GM10847 (cell line): ENCODE results near the gene SLC12A5.

ENCODE experiments used
- POLR2A ChIP-seq: IDR thresholded peaks from 2 replicates; pipeline ENCODE4 v1.6.1; 2011; ENCODE audit not compliant: insufficient read length; ENCODE audit errors: extremely low read depth

SLC12A5 gene

DNA sequence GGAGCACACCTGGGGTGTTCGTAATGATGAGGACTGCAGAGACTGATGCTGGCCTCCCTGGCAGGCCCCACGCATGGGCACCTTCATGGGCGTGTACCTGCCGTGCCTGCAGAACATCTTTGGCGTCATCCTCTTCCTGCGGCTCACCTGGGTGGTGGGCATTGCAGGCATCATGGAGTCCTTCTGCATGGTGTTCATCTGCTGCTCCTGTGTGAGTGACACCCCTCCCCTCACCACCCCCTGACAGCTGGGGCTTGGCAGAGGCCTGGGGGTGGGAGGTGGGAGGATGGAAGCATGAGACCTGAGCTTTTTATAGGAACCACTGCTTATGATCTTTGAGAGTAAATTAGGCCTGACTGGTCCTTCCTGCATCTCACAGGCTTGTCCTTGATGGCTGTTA lies 6.7 kb downstream of the SLC12A5 start:
- TF ChIP-seq POLR2A, result no peak

DNA sequence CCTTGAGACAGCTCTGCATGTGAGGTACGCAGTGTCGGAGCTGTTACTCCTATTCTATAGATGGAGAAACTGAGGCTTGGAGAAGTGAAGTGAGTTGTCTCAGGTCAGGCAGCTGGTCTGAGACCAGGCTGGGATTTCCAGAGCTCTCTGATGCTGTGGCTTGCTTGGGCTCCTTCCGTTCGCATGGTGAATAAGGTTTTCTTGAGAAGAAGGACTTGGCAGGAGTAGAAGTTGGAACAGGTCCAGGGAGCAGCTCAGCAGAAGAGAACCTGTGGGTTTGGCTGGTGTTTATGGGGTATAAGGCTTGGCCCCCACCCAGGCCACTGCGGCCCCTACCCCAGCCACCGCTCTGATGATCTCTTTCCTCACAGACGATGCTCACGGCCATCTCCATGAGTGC lies 7.4 kb downstream of the SLC12A5 start:
- no peak for TF ChIP-seq POLR2A

DNA sequence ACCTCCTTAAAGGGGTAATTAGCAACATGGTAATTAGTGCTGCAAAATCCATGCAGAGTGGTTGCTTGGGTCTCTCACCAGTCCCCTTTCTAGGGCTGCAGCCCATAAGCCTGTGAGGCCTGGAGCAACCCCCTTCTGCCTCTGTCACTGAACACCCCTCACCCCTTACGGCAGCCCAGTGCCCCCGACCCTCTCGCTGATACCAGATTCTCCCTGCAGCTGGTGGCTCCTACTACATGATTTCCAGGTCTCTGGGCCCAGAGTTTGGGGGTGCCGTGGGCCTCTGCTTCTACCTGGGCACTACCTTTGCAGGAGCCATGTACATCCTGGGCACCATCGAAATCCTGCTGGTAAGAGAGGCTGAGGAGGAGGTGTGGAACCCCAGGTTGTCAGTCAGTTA lies 8.0 kb downstream of the SLC12A5 start:
- no peak for TF ChIP-seq POLR2A

DNA sequence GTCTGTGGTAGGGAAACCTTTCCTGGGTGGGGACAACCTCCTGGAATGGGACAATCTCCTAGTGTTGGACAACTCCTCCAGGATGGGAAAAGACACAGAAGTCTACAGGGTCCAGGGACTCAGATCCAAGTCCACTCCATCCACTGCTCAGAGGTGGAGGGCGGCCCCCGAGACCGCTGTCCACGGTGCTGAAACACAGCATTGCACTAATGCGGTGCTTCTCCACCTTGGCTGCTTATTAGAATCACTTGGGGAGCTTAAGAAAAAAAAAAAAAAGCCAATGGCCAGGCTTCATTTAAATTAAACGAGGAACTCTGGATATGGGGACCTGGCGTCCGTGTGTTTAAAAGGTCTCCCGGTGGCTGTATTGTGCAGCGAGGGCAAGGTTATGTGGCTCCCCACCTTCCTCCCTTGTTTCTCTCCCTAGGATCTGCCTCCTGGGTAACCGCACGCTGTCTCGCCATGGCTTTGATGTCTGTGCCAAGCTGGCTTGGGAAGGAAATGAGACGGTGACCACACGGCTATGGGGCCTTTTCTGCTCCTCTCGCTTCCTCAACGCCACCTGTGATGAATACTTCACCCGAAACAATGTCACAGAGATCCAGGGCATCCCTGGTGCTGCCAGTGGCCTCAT lies 12.0 kb downstream of the SLC12A5 start:
- no peak for TF ChIP-seq POLR2A

DNA sequence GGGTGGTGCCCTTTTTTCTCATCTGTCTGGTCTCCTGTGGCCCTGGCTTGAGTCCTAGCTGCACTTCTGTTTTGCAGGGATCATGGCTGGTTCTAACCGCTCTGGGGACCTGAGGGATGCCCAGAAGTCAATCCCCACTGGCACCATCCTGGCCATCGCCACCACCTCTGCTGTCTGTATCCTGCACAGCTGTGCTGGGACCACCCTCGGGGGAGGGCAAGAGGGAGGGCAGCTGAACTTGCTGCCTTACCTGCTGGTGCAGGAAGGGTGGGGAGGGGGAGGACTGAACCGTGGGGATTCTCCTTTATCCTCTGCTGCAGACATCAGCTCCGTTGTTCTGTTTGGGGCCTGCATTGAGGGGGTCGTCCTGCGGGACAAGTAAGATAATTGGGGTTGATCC lies 14.5 kb downstream of the SLC12A5 start:
- TF ChIP-seq POLR2A, result no peak

DNA sequence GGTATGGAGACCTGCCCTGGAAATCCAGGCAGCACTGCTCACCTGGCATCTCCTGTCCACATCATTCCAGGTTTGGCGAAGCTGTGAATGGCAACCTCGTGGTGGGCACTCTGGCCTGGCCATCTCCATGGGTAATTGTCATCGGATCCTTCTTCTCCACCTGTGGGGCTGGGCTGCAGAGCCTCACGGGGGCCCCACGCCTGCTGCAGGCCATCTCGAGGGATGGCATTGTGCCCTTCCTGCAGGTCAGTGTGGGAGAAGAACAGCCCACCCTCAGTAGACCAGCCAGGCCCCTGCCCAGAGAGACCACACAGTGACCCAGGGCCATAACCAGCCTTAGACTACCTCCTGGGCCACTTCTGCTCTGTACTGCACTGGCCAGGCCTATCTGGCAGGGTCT lies 15.9 kb downstream of the SLC12A5 start:
- TF ChIP-seq POLR2A, result no peak

DNA sequence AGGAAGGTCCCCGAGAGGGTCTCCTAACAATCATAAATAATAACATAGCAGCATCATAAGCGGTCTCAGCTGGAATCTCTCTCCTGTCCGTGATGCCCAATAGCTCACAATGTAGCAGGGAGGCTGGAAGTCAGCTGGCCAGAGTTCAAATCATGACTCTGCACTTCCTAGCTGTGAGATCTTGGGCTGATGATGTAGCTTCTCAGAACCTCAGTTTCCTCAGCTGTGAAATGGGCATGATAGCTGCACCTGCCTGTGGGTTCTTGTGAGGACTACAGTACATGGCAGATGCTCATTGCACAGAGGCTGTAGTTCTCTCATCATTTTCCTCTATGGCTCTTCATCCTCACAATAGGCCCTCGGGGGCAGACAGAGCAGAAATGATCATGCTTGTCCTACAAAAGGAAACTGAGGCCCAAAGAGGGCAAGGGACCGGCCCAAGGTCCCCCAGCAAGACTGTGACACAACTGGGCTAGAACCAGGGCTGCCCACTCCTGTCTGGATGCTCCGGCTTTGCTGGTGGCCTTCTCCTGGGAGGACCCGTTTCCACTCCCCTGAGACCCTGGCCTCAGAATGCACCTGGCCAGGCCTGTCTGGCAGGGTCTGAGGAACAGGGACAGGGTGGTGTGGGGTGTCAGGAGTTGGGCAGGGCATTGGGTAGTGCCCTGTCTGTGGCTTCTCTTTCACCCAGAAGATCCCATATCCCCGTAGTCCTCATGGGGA lies 17.7 kb downstream of the SLC12A5 start:
- no peak for TF ChIP-seq POLR2A

DNA sequence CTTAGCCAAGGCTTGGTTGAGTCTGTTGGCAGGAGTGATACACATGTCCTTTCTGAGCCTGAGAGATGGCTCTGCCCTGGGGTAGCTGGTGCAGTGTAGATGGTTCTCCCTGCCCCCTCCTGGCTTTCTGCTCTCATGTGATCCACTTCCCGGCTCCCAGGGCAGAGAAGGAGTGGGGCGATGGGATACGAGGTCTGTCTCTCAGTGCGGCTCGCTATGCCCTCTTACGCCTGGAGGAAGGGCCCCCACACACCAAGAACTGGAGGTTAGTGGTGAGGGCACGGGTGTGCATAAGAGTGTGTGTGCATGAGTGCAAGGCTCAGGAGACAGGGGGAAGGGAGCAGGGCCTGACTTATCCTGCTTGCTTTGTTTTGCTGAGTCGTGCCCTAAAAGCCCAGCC lies 18.8 kb downstream of the SLC12A5 start:
- no peak for TF ChIP-seq POLR2A

DNA sequence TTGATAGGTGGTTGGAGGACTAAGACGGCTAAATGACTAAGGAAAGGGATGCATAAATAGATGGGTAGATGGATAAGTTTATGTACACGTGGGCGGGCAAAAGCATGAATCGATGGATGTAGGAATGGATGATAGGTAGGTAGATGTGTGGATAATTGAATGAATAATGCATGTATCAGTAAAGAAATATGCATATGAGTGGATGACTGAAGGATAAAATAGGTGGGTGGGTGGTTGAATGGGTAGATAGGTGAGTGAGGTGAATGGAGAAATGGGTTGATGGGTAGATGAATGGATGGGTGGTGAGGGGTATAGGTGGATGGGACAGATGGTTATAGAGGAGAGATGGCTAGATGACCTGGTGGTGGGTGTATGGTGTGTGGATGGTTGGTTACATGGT lies 20.2 kb downstream of the SLC12A5 start:
- TF ChIP-seq POLR2A, result no peak

DNA sequence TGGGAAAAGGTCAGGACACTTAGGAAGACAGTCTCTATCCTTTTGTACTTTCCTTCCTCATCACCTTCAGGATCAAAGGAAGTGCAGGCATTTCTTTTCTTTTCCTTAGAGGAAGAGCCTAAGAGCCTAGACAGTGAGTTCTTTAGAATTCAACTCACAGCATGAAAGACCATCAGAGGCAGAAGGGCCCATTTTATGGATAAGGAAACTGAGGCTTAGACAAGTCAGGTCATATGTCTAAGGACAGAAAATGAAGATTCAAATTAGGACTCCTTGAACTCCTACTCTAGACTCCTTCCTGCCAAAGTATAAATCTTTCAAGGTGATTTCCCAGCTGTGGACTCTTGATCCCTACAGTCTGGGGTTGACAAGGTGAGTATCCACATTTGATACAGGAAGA lies 20.8 kb downstream of the SLC12A5 start:
- TF ChIP-seq POLR2A, result no peak

DNA sequence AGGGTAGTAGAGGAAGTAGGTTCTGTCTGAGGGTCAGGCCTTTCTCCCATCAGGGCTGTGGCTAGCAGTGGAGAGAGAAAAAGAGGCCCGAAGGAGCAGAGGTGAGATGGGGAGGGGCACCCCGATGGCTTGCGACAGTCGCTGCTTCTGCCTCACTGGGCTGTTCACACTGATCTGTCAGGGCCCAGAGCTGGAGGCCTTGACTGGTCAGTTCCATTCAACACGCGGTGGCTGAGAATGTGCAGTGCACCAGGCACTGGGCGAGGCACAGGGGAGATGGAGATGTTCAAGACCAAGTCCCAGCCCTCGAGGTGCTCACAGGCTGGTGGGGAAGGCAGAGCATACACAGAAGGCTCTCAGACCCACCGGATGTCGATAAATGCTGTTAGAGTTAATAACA lies 21.4 kb downstream of the SLC12A5 start:
- TF ChIP-seq POLR2A, result no peak

DNA sequence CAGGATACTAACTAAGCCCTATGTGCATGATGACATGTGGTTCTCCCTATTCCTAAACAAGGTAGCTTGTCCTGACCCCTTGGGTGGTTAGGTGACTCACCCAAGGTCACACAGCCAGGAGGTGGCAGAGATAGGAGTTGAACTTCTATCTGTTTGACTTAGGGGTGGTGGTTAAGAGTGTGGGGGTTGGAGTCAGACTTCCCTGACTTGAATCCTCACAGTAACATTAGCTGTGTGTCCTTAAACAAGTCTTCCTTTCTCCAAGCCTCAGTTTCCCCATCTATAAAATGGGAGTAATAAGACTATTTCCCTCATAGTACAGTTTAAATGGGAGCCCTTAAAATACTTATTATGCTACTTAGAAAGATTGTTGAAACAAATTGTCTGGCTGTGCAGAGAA lies 21.9 kb downstream of the SLC12A5 start:
- no peak for TF ChIP-seq POLR2A

DNA sequence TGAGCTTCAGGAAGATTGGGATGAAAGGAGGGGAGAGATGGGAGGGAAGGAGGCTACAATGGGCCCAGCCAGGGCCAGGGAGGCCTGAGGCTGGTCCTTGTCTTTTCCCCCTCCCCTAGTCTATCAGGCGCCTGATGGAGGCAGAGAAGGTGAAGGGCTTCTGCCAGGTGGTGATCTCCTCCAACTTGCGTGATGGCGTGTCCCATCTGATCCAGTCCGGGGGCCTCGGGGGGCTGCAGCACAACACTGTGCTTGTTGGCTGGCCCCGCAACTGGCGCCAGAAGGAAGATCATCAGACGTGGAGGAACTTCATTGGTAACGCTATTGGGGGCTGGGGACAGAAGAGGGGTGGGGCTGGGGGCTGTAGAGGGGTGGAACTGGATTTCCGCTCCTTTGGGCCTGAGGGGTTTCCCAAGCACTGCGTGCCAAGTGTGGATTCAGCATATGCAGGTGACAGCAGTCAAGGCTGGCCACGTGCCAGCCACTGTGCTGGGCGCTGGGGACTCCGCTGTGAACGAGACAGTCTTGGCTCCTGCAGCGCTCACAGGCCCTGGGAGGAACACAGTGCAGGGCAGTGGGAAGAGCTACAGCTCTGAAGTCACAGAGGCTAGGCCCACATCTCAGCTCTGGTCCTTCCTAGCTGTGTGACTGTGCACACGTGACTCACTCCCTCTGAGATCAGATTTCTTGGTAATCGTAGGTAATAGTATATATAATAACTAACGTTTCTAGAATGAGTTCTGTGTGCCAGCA lies 22.7 kb downstream of the SLC12A5 start:
- no peak for TF ChIP-seq POLR2A

DNA sequence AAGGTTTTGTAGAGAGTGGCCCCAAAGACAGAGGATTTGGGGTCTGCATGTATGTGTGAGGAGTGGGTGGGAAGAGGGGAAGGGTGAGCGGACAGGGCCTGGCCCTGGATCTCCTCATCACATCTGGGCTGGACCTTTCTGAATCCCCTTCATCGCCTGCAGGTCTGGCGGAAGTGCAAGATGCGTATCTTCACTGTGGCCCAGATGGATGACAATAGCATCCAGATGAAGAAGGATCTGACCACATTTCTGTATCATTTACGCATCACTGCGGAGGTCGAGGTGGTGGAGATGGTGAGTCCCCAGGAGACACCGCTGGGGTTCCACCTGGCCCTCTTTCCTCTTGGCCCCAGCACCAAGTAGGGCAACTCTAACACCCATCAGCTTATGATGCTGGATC lies 24.4 kb downstream of the SLC12A5 start:
- no peak for TF ChIP-seq POLR2A

DNA sequence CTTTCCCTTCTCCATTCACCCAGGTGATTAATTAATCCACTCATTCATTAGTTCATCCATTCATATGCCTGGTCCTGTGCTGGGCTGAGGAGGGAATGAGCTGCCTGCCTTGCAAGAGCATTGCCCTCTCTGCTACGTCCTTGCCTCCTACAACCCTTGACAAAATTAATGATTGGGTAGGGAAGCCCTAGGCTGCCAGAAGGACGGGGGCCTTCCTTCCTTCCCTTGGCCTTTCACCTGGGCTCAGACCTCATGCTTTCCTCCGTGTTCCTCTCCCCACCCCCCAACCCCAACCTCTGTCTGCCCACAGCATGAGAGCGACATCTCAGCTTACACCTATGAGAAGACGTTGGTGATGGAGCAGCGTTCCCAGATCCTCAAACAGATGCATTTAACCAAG lies 25.6 kb downstream of the SLC12A5 start:
- TF ChIP-seq POLR2A, result no peak

DNA sequence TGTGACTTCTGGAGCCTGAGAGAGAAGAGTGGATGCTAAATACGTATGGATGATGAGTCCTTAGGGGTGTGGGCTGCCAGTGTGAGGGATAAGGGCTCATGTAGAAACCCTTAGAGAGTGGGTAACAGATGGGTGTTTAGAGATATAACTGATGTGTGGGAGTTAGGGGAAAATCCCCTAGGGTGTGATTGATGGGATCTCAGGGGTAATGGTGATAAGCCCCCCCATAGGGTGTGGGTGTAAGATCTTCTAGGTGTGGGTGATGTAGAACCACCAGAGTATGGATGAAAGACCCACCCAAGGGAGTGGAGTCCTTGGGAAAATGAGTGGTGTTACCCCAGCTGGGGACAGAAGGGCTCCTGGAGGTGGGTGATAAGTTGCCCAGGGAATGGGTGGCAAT lies 26.3 kb downstream of the SLC12A5 start:
- no peak for TF ChIP-seq POLR2A
